Measurements from ENCODE around the gene SLC24A3.

Gene SLC24A3

DNA sequence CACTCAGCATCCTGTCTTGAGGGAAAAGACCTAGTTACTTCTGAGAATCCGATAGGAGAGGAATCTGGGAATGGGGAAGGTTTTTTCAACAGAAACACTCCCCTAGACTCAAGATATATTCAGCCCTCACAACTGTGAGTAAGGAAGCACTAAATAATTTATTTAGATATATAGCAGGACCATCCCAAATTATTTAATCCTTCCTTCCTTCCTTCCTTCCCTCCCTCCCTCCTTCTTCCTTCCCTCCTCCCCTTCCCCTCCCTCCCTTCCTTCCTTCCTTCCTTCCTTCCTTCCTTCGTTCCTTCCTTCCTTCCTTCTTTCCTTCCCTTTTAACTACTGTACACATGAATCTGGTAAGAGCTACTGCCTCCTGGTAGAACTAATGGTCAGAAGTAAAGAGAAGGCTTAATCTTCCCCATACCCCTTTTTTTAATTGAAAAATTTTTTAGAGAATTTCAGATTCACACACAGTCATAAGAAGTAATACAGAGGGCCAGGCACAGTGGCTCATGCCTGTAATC lies 10.1 kb downstream of the SLC24A3 start:
- no peak overlapping the region for H3K4me3 ChIP-seq (ENCODE audit: low read depth in 1 of 2, low read length in 1 of 2)
- TF ChIP-seq, protein P1, sequence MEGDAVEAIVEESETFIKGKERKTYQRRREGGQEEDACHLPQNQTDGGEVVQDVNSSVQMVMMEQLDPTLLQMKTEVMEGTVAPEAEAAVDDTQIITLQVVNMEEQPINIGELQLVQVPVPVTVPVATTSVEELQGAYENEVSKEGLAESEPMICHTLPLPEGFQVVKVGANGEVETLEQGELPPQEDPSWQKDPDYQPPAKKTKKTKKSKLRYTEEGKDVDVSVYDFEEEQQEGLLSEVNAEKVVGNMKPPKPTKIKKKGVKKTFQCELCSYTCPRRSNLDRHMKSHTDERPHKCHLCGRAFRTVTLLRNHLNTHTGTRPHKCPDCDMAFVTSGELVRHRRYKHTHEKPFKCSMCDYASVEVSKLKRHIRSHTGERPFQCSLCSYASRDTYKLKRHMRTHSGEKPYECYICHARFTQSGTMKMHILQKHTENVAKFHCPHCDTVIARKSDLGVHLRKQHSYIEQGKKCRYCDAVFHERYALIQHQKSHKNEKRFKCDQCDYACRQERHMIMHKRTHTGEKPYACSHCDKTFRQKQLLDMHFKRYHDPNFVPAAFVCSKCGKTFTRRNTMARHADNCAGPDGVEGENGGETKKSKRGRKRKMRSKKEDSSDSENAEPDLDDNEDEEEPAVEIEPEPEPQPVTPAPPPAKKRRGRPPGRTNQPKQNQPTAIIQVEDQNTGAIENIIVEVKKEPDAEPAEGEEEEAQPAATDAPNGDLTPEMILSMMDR (IDR thresholded peaks at IDR 0.05): no peak
- H3K9me3 ChIP-seq: no peaks in the 10 kb centered on the region
- peak overlapping the region; percentile 32 for H3K27ac ChIP-seq
- H3K27me3 ChIP-seq: no peaks in the 10 kb centered on the region
- no peaks in the 10 kb centered on the region for H3K36me3 ChIP-seq
- H3K4me1 ChIP-seq (ENCODE audit: control insufficient read depth in 1 of 2, insufficient read depth in 1 of 2, low read depth in 1 of 2, low read length in 1 of 2): peaks cover 0 to 3% of the 10 kb centered on the region in 2 experiments

DNA sequence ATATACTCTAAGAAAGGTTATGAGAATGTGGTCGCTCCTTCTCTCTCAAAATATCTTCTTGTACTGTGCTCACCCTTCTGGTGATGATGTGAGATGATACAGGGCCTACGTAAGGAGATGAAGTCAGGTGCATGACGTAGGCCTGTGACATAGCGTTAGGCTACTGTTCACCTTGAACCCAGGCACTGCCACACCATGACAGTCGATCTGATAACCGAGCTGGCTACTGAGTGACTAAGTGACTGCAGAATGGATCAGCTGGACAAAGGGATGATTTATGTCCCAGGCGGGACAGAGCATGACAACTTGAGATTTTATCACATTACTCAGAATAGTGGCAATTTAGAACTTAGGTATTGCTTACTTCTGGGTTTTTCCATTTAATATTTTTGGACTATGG lies 11.2 kb downstream of the SLC24A3 start:
- Histone ChIP-seq H3K9me3 (no peaks in the 10 kb centered on the region), H3K36me3 (no peaks in the 10 kb centered on the region), H3K4me3 (ENCODE audit: low read depth in 1 of 2, low read length in 1 of 2) (no peak overlapping the region), H3K27ac (no peak overlapping the region), H3K4me1 (ENCODE audit: control insufficient read depth in 1 of 2, insufficient read depth in 1 of 2, low read depth in 1 of 2, low read length in 1 of 2) (peaks cover 0 to 3% of the 10 kb centered on the region in 2 experiments), H3K27me3 (no peaks in the 10 kb centered on the region)
- TF ChIP-seq, protein P1 (IDR thresholded peaks at IDR 0.05): no peak

DNA sequence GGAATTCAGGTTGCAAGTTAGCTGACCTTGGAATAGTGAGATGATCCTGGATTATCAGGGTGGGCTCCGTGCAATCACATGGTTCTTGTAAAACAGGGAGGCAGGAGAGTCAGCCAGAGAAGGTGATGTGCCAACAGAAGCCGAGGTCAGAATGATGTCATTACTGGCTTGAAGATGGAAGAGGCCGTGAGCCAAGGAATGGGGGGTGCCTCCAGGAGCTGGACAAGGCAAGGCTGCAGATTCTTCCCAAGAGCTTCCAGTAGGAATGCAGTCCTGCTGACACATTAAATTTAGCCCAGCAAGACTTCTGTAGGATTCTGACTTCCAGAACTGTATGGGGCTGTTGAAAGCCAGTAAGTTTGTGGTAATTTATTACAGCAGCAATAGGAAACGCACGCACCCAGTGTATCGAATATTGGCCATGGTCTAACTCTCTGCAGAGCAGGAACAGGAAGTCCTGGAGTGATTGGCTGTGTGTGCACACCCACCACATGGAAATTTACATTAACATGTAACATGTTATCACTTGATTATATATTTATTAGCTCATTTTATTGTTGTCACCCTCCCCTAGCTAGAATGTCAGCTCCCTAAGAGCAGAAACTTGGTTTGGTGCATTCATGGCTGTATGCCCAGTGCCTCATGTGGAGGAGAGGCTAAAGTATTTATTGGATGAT lies 19.1 kb downstream of the SLC24A3 start:
- Histone ChIP-seq H3K4me1 (ENCODE audit: control insufficient read depth in 1 of 2, insufficient read depth in 1 of 2, low read depth in 1 of 2, low read length in 1 of 2) (peaks cover 9 to 10% of the 10 kb centered on the region in 2 experiments), H3K27ac (no peak overlapping the region), H3K27me3 (no peaks in the 10 kb centered on the region), H3K9me3 (no peaks in the 10 kb centered on the region), H3K36me3 (peaks cover 6% of the 10 kb centered on the region), H3K4me3 (ENCODE audit: low read depth in 1 of 2, low read length in 1 of 2) (no peak overlapping the region)
- TF ChIP-seq, protein P1 (IDR thresholded peaks at IDR 0.05): no peak

DNA sequence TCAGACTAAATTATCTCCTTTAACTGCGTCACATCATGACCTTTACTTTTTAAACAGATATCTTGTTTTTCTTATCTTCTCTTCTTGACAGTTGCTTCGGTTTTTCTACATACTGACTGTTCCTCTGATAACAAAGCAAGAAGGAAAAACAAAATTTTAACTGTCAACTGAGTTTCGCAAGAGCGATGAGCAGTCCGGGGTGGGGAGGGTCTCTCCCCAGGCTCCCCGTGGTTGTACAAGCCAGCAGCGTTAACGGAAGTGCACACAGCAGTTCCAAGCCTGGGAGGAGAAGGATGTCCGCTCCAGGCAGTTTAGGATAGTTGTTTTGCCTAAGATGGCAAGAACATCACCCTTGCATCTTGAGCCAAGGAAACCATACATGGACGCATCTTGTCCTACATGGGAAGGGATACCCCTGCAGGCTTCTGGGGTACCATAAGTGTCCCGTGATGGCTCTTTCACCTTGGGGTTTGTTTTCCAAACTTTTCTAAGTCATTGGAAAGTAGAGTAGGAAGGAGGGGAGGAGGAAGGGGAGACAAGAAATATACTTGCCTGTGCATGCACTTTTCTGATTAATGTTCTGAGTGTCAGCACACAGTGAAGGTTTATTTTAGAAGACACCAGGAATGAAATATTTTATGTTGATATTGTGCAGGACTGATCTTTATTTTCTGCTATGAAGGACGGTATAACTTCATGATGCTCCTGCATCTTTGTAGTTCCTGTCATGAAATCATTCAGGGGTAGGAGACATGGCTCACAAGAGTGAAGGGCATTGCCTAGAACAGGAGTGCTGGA lies 20.8 kb downstream of the SLC24A3 start:
- Histone ChIP-seq H3K36me3 (peaks cover 12% of the 10 kb centered on the region), H3K4me3 (ENCODE audit: low read depth in 1 of 2, low read length in 1 of 2) (peak overlapping the region in 1 of 2 experiments; percentile 16), H3K27me3 (no peaks in the 10 kb centered on the region), H3K9me3 (no peaks in the 10 kb centered on the region), H3K27ac (no peak overlapping the region), H3K4me1 (ENCODE audit: control insufficient read depth in 1 of 2, insufficient read depth in 1 of 2, low read depth in 1 of 2, low read length in 1 of 2) (peaks cover 9 to 10% of the 10 kb centered on the region in 2 experiments)
- TF ChIP-seq, protein P1 (IDR thresholded peaks at IDR 0.05): no peak

DNA sequence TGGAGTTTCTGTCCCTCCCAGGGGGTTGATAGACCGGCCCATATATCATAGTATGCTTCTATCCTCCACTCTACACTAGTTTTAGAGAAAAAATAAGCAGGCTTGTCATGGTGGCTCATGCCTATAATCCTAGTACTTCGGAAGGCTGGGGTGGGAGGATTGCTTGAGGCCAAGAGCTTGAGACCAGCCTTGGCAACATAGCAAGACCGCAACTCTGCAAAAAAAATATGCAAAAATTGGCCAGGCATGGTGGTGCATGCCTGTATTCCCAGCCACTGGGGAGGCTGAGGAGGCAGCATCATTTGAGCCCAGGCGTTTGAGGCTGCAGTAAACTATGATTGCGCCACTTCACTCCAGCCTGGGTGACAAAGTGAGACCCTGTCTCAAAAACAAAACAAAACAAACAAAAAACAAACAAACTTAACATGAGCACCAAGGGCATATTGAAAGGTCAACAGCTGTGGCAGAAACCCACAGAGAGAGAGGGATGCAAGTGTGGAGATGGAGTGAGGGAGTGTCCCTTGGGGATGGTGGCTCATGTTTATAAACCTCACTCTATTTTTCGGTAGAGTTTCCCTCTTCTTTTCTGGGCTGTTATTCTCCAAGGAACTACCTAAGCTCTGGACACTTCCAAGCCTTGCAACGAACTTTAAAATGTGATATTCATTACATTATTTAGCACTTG lies 24.1 kb downstream of the SLC24A3 start:
- Histone ChIP-seq H3K4me1 (ENCODE audit: control insufficient read depth in 1 of 2, insufficient read depth in 1 of 2, low read depth in 1 of 2, low read length in 1 of 2) (peaks cover 10 to 12% of the 10 kb centered on the region in 2 experiments), H3K4me3 (ENCODE audit: low read depth in 1 of 2, low read length in 1 of 2) (no peak overlapping the region), H3K9me3 (no peaks in the 10 kb centered on the region), H3K36me3 (peaks cover 12% of the 10 kb centered on the region), H3K27me3 (no peaks in the 10 kb centered on the region), H3K27ac (no peak overlapping the region)
- TF ChIP-seq, protein P1 (IDR thresholded peaks at IDR 0.05): no peak
